ENCODE results near the gene G0S2. TPM values are rescaled to one million over a fixed set of nuclear protein-coding genes. Genes with fewer than 3 reads are reported as not detected.

Gene G0S2
- polyA plus RNA-seq, 1 donor (not counting 4 experiments of a cell fraction or from before 2014, with no cell fraction given) = 46.2 TPM

DNA sequence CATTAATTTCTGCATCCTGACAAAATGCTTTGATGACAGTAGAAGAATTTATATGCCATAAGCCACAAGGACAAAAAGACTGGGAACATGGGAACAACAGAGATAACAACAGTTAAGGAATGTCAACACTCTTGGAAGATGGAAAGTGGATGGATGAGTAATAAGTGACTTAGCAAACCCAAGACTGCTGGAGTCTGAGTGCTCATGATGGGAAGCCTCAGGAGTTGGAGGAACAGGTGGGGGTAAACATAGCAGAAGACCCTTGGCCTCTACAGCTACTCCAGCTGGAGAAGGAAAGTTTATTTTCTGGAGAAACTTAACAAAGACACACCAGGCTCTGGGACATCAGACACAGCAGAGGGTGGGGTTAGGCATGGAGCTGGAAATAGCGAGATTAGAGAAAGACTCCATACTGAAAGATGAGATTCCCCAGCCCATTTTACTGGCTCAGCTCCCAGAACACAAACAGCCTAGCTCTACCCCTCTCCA is 13.6 kb downstream of the G0S2 start:
- no peak overlapping the region for H2AFZ ChIP-seq (ENCODE audit: control insufficient read depth, low read length)
- DNase-seq (ENCODE audit: low read depth, low spot score) (peak; percentile 44), FAIRE-seq (peak; percentile 91)
- TF ChIP-seq, protein P1, sequence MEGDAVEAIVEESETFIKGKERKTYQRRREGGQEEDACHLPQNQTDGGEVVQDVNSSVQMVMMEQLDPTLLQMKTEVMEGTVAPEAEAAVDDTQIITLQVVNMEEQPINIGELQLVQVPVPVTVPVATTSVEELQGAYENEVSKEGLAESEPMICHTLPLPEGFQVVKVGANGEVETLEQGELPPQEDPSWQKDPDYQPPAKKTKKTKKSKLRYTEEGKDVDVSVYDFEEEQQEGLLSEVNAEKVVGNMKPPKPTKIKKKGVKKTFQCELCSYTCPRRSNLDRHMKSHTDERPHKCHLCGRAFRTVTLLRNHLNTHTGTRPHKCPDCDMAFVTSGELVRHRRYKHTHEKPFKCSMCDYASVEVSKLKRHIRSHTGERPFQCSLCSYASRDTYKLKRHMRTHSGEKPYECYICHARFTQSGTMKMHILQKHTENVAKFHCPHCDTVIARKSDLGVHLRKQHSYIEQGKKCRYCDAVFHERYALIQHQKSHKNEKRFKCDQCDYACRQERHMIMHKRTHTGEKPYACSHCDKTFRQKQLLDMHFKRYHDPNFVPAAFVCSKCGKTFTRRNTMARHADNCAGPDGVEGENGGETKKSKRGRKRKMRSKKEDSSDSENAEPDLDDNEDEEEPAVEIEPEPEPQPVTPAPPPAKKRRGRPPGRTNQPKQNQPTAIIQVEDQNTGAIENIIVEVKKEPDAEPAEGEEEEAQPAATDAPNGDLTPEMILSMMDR (optimal IDR thresholded peaks at IDR 0.05 in 1 of 3, IDR thresholded peaks at IDR 0.05 in 1 of 3, conservative IDR thresholded peaks at IDR 0.05 in 1 of 3; ENCODE audit: extremely low read depth in 1 of 3, insufficient read depth in 2 of 3, low read length in 3 of 3) = no peak
- TF ChIP-seq EZH2 (IDR thresholded peaks at IDR 0.05; ENCODE audit: low read length) = no peak
- H3K4me3 ChIP-seq (ENCODE audit: control insufficient read depth in 2 of 3, extremely low read depth in 1 of 3, insufficient read depth in 2 of 3, low read depth in 1 of 3, low read length in 3 of 3) = no peak overlapping the region
- H3K4me2 ChIP-seq (ENCODE audit: control insufficient read depth, extremely low read depth, insufficient read depth, low read depth, low read length) = peak overlapping the region; percentile 67
- H3K79me2 ChIP-seq (ENCODE audit: control insufficient read depth, insufficient read depth, low read length) = no peaks in the 10 kb centered on the region
- no peaks in the 10 kb centered on the region for H3K27me3 ChIP-seq (ENCODE audit: control insufficient read depth, extremely low read depth, insufficient read depth, low read length)
- H4K20me1 ChIP-seq (ENCODE audit: control insufficient read depth, extremely low read depth, insufficient read depth, low read length) = no peaks in the 10 kb centered on the region
- no peaks in the 10 kb centered on the region for H3K9me1 ChIP-seq (ENCODE audit: control insufficient read depth, extremely low read depth, insufficient read depth, low read length)
- H3K36me3 ChIP-seq (ENCODE audit: control insufficient read depth in 2 of 2, extremely low read depth in 1 of 2, insufficient read depth in 2 of 2, low read length in 2 of 2) = no peaks in the 10 kb centered on the region
- dilution Hi-C loops (cut with MboI; ENCODE audit: extremely low pct_ligation_motif_present, low sequenced_read_pairs) = no loop called here
- H3K27ac ChIP-seq (ENCODE audit: control insufficient read depth, insufficient read depth, low read length) = peak overlapping the region; percentile 23
- H3K9me3 ChIP-seq (ENCODE audit: control insufficient read depth, low read depth, low read length) = no peaks in the 10 kb centered on the region
- H3K9ac ChIP-seq (ENCODE audit: control insufficient read depth, extremely low read depth, insufficient read depth, low read length) = no peak overlapping the region
- H3K4me1 ChIP-seq (ENCODE audit: control insufficient read depth, extremely low read depth, insufficient read depth, low read length) = peaks cover 28% of the 10 kb centered on the region

DNA sequence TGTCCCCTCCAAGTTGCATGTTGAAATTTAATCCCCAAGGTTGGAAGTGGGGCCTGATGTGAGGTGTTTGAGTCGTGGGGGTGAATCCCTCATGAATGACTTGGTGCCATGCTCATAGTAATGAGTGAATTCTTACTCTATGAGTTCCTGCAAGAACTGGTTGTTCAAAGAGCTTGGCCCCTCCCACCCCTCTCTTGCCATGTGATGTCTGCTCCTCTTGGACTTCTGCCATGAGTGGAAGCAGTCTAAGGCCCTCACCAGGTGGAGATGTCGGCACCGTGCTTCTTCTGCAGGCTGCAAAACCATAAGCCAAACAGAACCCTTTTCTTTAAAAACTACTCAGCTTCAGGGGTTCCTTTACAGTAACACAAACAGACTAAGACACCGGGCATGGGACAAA is 14.3 kb downstream of the G0S2 start:
- Histone ChIP-seq H3K4me3 (ENCODE audit: control insufficient read depth in 2 of 3, extremely low read depth in 1 of 3, insufficient read depth in 2 of 3, low read depth in 1 of 3, low read length in 3 of 3) (no peak overlapping the region), H3K4me1 (ENCODE audit: control insufficient read depth, extremely low read depth, insufficient read depth, low read length) (peaks cover 28% of the 10 kb centered on the region), H2AFZ (ENCODE audit: control insufficient read depth, low read length) (no peak overlapping the region), H3K27me3 (ENCODE audit: control insufficient read depth, extremely low read depth, insufficient read depth, low read length) (no peaks in the 10 kb centered on the region), H3K9me3 (ENCODE audit: control insufficient read depth, low read depth, low read length) (no peaks in the 10 kb centered on the region), H3K4me2 (ENCODE audit: control insufficient read depth, extremely low read depth, insufficient read depth, low read depth, low read length) (peak overlapping the region; percentile 67), H3K79me2 (ENCODE audit: control insufficient read depth, insufficient read depth, low read length) (no peaks in the 10 kb centered on the region), H3K9me1 (ENCODE audit: control insufficient read depth, extremely low read depth, insufficient read depth, low read length) (no peaks in the 10 kb centered on the region), H3K36me3 (ENCODE audit: control insufficient read depth in 2 of 2, extremely low read depth in 1 of 2, insufficient read depth in 2 of 2, low read length in 2 of 2) (no peaks in the 10 kb centered on the region), H4K20me1 (ENCODE audit: control insufficient read depth, extremely low read depth, insufficient read depth, low read length) (no peaks in the 10 kb centered on the region), H3K27ac (ENCODE audit: control insufficient read depth, insufficient read depth, low read length) (peak overlapping the region; percentile 23), H3K9ac (ENCODE audit: control insufficient read depth, extremely low read depth, insufficient read depth, low read length) (no peak overlapping the region)
- peak; percentile 94 for FAIRE-seq
- dilution Hi-C loops (cut with MboI; ENCODE audit: extremely low pct_ligation_motif_present, low sequenced_read_pairs) = no loop called here
- TF ChIP-seq, protein P1 (optimal IDR thresholded peaks at IDR 0.05 in 1 of 3, IDR thresholded peaks at IDR 0.05 in 1 of 3, conservative IDR thresholded peaks at IDR 0.05 in 1 of 3; ENCODE audit: extremely low read depth in 1 of 3, insufficient read depth in 2 of 3, low read length in 3 of 3) = peak in 1 of 3 experiments; percentile 21
- no peak for TF ChIP-seq EZH2 (IDR thresholded peaks at IDR 0.05; ENCODE audit: low read length)
- DNase-seq (ENCODE audit: low read depth, low spot score) = peak; percentile 94
